Liver (tissue), 3 donors: Measurements from ENCODE around the gene LGR6.

ENCODE experiments used
- JUND ChIP-seq, 2 donors: IDR thresholded peaks; 2 replicates each; pipeline ENCODE4 v1.6.1; 2016; ENCODE audit warnings: antibody characterized with exemption in 2 of 2
- TAF1 ChIP-seq: conservative IDR thresholded peaks from 2 replicates; pipeline ENCODE4 v1.6.1; 2016; ENCODE audit warnings: antibody characterized with exemption, mild to moderate bottlenecking
- YY1 ChIP-seq: IDR thresholded peaks from 2 replicates; pipeline ENCODE4 v1.6.1; 2016; ENCODE audit warnings: antibody characterized with exemption, mild to moderate bottlenecking
- TF ChIP-seq, protein P1 (sequence below): fragments of 150-350 bp; IDR thresholded peaks from 2 replicates; pipeline ENCODE4 v1.5.1; 2017; ENCODE audit warnings: improper control_type of control experiment, low read depth, low read length; ENCODE audit not compliant: missing input control
- TF ChIP-seq, protein P2 (sequence below): IDR thresholded peaks from 2 replicates; pipeline ENCODE4 v1.6.1; 2016; ENCODE audit warnings: antibody characterized with exemption
- TF ChIP-seq, protein P3 (sequence below): IDR thresholded peaks from 2 replicates; pipeline ENCODE4 v1.6.1; 2016; ENCODE audit warnings: antibody characterized with exemption
- donor health status: healthy.
- donor health status: healthy.

DNA sequence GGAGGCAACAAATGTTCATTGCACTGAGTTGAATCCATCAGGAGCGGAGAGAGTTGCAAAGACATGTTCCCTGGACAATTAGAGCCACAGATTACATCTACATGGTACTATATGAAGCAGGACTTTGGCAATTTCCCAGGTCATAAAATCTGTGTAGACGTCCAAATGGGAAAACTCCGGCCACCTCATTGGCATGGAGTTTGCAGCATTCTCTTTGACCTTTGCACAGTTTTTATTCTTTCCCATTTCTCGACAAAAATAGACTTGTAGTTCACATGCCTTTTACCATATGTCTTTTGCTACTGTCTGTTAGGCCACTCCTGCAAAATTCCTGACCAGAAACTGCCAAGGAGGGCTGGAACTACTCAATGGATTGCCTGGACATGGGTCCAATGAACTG lies 100.0 kb downstream of the LGR6 start:
- TF ChIP-seq, protein P1, sequence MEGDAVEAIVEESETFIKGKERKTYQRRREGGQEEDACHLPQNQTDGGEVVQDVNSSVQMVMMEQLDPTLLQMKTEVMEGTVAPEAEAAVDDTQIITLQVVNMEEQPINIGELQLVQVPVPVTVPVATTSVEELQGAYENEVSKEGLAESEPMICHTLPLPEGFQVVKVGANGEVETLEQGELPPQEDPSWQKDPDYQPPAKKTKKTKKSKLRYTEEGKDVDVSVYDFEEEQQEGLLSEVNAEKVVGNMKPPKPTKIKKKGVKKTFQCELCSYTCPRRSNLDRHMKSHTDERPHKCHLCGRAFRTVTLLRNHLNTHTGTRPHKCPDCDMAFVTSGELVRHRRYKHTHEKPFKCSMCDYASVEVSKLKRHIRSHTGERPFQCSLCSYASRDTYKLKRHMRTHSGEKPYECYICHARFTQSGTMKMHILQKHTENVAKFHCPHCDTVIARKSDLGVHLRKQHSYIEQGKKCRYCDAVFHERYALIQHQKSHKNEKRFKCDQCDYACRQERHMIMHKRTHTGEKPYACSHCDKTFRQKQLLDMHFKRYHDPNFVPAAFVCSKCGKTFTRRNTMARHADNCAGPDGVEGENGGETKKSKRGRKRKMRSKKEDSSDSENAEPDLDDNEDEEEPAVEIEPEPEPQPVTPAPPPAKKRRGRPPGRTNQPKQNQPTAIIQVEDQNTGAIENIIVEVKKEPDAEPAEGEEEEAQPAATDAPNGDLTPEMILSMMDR, result no peak
- TF ChIP-seq, protein P2, sequence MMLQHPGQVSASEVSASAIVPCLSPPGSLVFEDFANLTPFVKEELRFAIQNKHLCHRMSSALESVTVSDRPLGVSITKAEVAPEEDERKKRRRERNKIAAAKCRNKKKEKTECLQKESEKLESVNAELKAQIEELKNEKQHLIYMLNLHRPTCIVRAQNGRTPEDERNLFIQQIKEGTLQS, result no peak
- TF ChIP-seq TAF1 (no peak), YY1 (no peak), JUND (IDR thresholded peaks at IDR 0.05) (no peak)
- TF ChIP-seq, protein P3, sequence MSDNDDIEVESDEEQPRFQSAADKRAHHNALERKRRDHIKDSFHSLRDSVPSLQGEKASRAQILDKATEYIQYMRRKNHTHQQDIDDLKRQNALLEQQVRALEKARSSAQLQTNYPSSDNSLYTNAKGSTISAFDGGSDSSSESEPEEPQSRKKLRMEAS, result no peak
